Panc1 (cell line): ENCODE measurements around the gene SLC25A39. TPM values are rescaled to one million over a fixed set of nuclear protein-coding genes. Genes with fewer than 3 reads are reported as not detected.
"Not testable (repeated sequence)": the region's sequence is repeated elsewhere in the genome, so short reads cannot be mapped to it uniquely, and the experiment has no call there.

Source experiments
- ATAC-seq: fragments of 200-7000 bp; cut with Tn5 transposase; 2 replicates; pipeline ENCODE4 v1.9.1; 2020; ENCODE audit warnings: mild to moderate bottlenecking, moderate library complexity
- BruUV-seq: library from RNA; stranded (reverse); fragments of 400-500 nt; replicated peaks from 2 replicates; lab custom pipeline; 2021; lab: Mats Ljungman, UMichigan
- CTCF ChIA-PET: fragments of 300-600 bp; sonication (Branson Sonifier 250); formaldehyde crosslinking; loops from one replicate; lab custom pipeline; 2022; ENCODE audit warnings: antibody characterized with exemption; lab: Charles Lee
- POLR2A ChIA-PET: fragments of 300-600 bp; sonication (Branson Sonifier 250); formaldehyde crosslinking; loops from one replicate; lab custom pipeline; 2022; ENCODE audit warnings: antibody characterized with exemption; lab: Charles Lee
- DNase-seq: peaks from one replicate; pipeline ENCODE4 v3.0.0-alpha.2; 2010; ENCODE audit warnings: low read depth, low spot score
- H3K27ac ChIP-seq: 2 replicates; pipeline ENCODE4 v1.5.1; 2011; ENCODE audit warnings: mild to moderate bottlenecking, low read length, inconsistent platforms
- H3K27me3 ChIP-seq: fragments of 200-500 bp; sonication (Bioruptor generic); 2 replicates; pipeline ENCODE4 v1.6.0; 2014; ENCODE audit warnings: low read length, inconsistent platforms; ENCODE audit not compliant: control insufficient read depth, insufficient read depth
- H3K36me3 ChIP-seq: fragments of 200-500 bp; sonication (Bioruptor generic); 2 replicates; pipeline ENCODE4 v1.5.1; 2014; ENCODE audit warnings: inconsistent platforms, mild to moderate bottlenecking, low read length, moderate library complexity; ENCODE audit not compliant: control insufficient read depth, insufficient read depth
- H3K4me1 ChIP-seq: 2 replicates; pipeline ENCODE4 v1.5.1; 2011; ENCODE audit warnings: inconsistent platforms, mild to moderate bottlenecking, low read length, moderate library complexity; ENCODE audit not compliant: control insufficient read depth, insufficient read depth
- H3K4me3 ChIP-seq, 2 experiments: 2 replicates each; pipeline ENCODE4 v1.5.1; 2011 to 2012; ENCODE audit warnings: low read depth in 2 of 2, low read length in 2 of 2, mild to moderate bottlenecking in 2 of 2, inconsistent platforms in 1 of 2, moderate library complexity in 1 of 2
- H3K9me3 ChIP-seq: fragments of 200-500 bp; sonication (Bioruptor generic); 2 replicates; pipeline ENCODE4 v1.5.1; 2014; ENCODE audit warnings: low read depth, mild to moderate bottlenecking, inconsistent platforms, low read length, moderate library complexity; ENCODE audit not compliant: control insufficient read depth, insufficient read depth
- CTCF ChIP-seq: fragments of 450-650 bp; IDR thresholded peaks from 2 replicates; pipeline ENCODE4 v1.5.1; 2017; ENCODE audit warnings: mild to moderate bottlenecking
- POLR2AphosphoS5 ChIP-seq: IDR thresholded peaks from 2 replicates; pipeline ENCODE4 v1.6.1; 2012; ENCODE audit warnings: mild to moderate bottlenecking, low read depth, low read length, moderate library complexity
- REST ChIP-seq, 2 experiments: IDR thresholded peaks; 2 replicates each; pipeline ENCODE4 v1.6.1; 2011 to 2012; ENCODE audit warnings: low read depth in 2 of 2, control low read depth in 1 of 2, low read length in 1 of 2, mild to moderate bottlenecking in 1 of 2, moderate library complexity in 1 of 2; ENCODE audit not compliant: insufficient read depth in 1 of 2
- SIN3A ChIP-seq: IDR thresholded peaks from 2 replicates; pipeline ENCODE4 v1.6.1; 2012; ENCODE audit warnings: low read depth, mild to moderate bottlenecking, low read length, moderate library complexity, borderline replicate concordance; ENCODE audit not compliant: insufficient read depth
- TCF7L2 ChIP-seq: IDR thresholded peaks from 2 replicates; pipeline ENCODE4 v1.6.1; 2011; ENCODE audit warnings: mild to moderate bottlenecking, low read depth, low read length, inconsistent platforms
- in situ Hi-C: cut with HindIII; loops from 2 replicates; pipeline ENCODE4 v1.10.0; 2016; ENCODE audit warnings: low sequenced_read_pairs, low pct_unique_long_range_greater_than_20kb
- intact Hi-C: fragments of 100-400 bp; cut with micrococcal nuclease; formaldehyde crosslinking; loops from one replicate; pipeline ENCODE4 v1.10.0; 2022; ENCODE audit not compliant: unreplicated experiment
- total RNA-seq: library from RNA; stranded (reverse); gene quantifications from one replicate; pipeline ENCODE4 v1.2.1, GENCODE V29; 2021; ENCODE audit not compliant: unreplicated experiment

SLC25A39 gene
- total RNA-seq, 1 experiment from 2014 or later, result 138 TPM

GRCh38 chr17:44331249-44331760 lies 6.7 kb upstream of the SLC25A39 start:
- Histone ChIP-seq H3K36me3 (no peaks in the 10 kb centered on the region), H3K4me1 (no peaks in the 10 kb centered on the region; the same call in 1 of the 2 replicates), H3K9me3 (no peaks in the 10 kb centered on the region), H3K27me3 (no peaks in the 10 kb centered on the region), H3K27ac (no peak overlapping the region), H3K4me3 (no peak overlapping the region)
- BruUV-seq, result no TSS peak
- in situ Hi-C loops (no loop called here), intact Hi-C loops (no loop called here)
- DNase-seq (no peak), ATAC-seq (peak; percentile 71)
- POLR2A ChIA-PET, result no interaction called here
- CTCF ChIA-PET, result interaction anchor here (0.7 to 0.8 kb wide), 2 partner anchors 75 to 79 kb away, joined by 6 to 8 read pairs; no protein-coding TSS in a partner anchor
- TF ChIP-seq CTCF, result peak; percentile 85
- no peak for TF ChIP-seq SIN3A

- DNase-seq, in situ Hi-C loops, POLR2A ChIA-PET, H3K4me3 ChIP-seq, H3K9me3 ChIP-seq, H3K36me3 ChIP-seq, H3K27me3 ChIP-seq, H3K27ac ChIP-seq, intact Hi-C loops, BruUV-seq, ATAC-seq, H3K4me1 ChIP-seq: not testable (repeated sequence)
- CTCF ChIA-PET, result interaction anchor here (0.6 to 0.7 kb wide), 2 partner anchors 108 to 248 kb away, joined by 4 read pairs; no protein-coding TSS in a partner anchor
Observed at GRCh38 chr17:44330263-44330662, 5.6 kb upstream of the SLC25A39 start.

GRCh38 chr17:44329516-44329915 lies 4.9 kb upstream of the SLC25A39 start:
- H3K4me3 ChIP-seq, H3K36me3 ChIP-seq, DNase-seq, in situ Hi-C loops, H3K27ac ChIP-seq, POLR2A ChIA-PET, ATAC-seq, H3K27me3 ChIP-seq, H3K9me3 ChIP-seq, BruUV-seq, H3K4me1 ChIP-seq: not testable (repeated sequence)
- CTCF ChIA-PET, result interaction anchor here (0.6 kb wide), 1 partner anchor 107 kb away, joined by 4 read pairs; no protein-coding TSS in a partner anchor
- intact Hi-C loops, result loop anchor here (5.0 kb wide), 1 partner anchor 107 kb away; no protein-coding TSS in a partner anchor

- ChIA-PET POLR2A (no interaction called here), CTCF (interaction anchor here (0.6 kb wide), 1 partner anchor 104 kb away, joined by 3 read pairs; no protein-coding TSS in a partner anchor)
- in situ Hi-C loops (no loop called here), intact Hi-C loops (loop anchor here (5.0 kb wide), 1 partner anchor 106 kb away; no protein-coding TSS in a partner anchor)
- no TSS peak for BruUV-seq
- H3K9me3 ChIP-seq, result no peaks in the 10 kb centered on the region
- H3K4me1 ChIP-seq, result no peaks in the 10 kb centered on the region; the same call in none of the 2 replicates
- ATAC-seq (no peak), DNase-seq (no peak)
- H3K4me3 ChIP-seq, result no peak overlapping the region
- H3K36me3 ChIP-seq, result peaks cover 6% of the 10 kb centered on the region; the same call in 1 of the 2 replicates
- no peak for TF ChIP-seq TCF7L2
- no peak for TF ChIP-seq POLR2AphosphoS5
- TF ChIP-seq REST (IDR thresholded peaks at IDR 0.05; ENCODE audit: insufficient read depth in 1 of 2, low read depth in 2 of 2, low read length in 1 of 2), result no peak
- no peak for TF ChIP-seq SIN3A
- no peak for TF ChIP-seq CTCF
- H3K27me3 ChIP-seq, result no peaks in the 10 kb centered on the region
- H3K27ac ChIP-seq, result peak overlapping the region; percentile 44; the same call in 1 of the 2 replicates
Observed at GRCh38 chr17:44327715-44328449, 3.3 kb upstream of the SLC25A39 start.
